OCI-M2 (cell line): ENCODE data around the gene ANKAR.
"Not testable (repeated sequence)": the region's sequence is repeated elsewhere in the genome, so short reads cannot be mapped to it uniquely, and the experiment has no call there.

Source experiments
- DNase-seq: peaks from one replicate; lab custom pipeline; 2025; ENCODE audit not compliant: unreplicated experiment; lab: John Stamatoyannopoulos, UW

Gene ANKAR

GRCh38 chr2:189674374-189675112 is at the start of gene ANKAR:
ANKAR (plus strand) TSS chr2:189674670; CDS start chr2:189676491, 1,821 bp downstream.
- DNase-seq = peak; percentile 63

- DNase-seq = no peak
Measured at GRCh38 chr2:189625636-189626035, 48.8 kb upstream of the ANKAR start.

- no peak for DNase-seq
Measured at GRCh38 chr2:189627789-189628188, 46.7 kb upstream of the ANKAR start.

GRCh38 chr2:189628817-189629530 is 45.5 kb upstream of the ANKAR start:
- DNase-seq = no peak

GRCh38 chr2:189629531-189630453 is 44.7 kb upstream of the ANKAR start:
- no peak for DNase-seq

GRCh38 chr2:189631849-189632248 is 42.6 kb upstream of the ANKAR start:
- no peak for DNase-seq

GRCh38 chr2:189633392-189633811 is 41.1 kb upstream of the ANKAR start:
- DNase-seq = no peak

- DNase-seq = no peak
Measured at GRCh38 chr2:189635353-189635752, 39.1 kb upstream of the ANKAR start.

GRCh38 chr2:189638301-189639006 is 36.0 kb upstream of the ANKAR start:
- no peak for DNase-seq

GRCh38 chr2:189639007-189639609 is 35.4 kb upstream of the ANKAR start:
- no peak for DNase-seq

GRCh38 chr2:189641002-189641401 is 33.5 kb upstream of the ANKAR start:
- no peak for DNase-seq

GRCh38 chr2:189641590-189641989 is 32.9 kb upstream of the ANKAR start:
- DNase-seq = no peak

GRCh38 chr2:189646521-189646920 is 27.9 kb upstream of the ANKAR start:
- DNase-seq = no peak

- no peak for DNase-seq
Measured at GRCh38 chr2:189648846-189649509, 25.5 kb upstream of the ANKAR start.

- no peak for DNase-seq
Measured at GRCh38 chr2:189651284-189651683, 23.2 kb upstream of the ANKAR start.

- DNase-seq = not testable (repeated sequence)
Measured at GRCh38 chr2:189653464-189653863, 21.0 kb upstream of the ANKAR start.

GRCh38 chr2:189654641-189655040 is 19.8 kb upstream of the ANKAR start:
- DNase-seq = no peak

- no peak for DNase-seq
Measured at GRCh38 chr2:189657867-189658266, 16.6 kb upstream of the ANKAR start.

- no peak for DNase-seq
Measured at GRCh38 chr2:189658306-189659212, 15.9 kb upstream of the ANKAR start.
